Ectodermal cell (in vitro differentiated cells): Measurements from ENCODE around the gene LSR.

Source experiments
- H3K27ac ChIP-seq: 2 replicates; pipeline ENCODE4 v1.7.0; 2013; ENCODE audit warnings: mild to moderate bottlenecking, low read depth, low read length; ENCODE audit not compliant: insufficient read depth, poor library complexity, severe bottlenecking
- H3K27me3 ChIP-seq: 2 replicates; pipeline ENCODE4 v1.7.0; 2013; ENCODE audit warnings: mild to moderate bottlenecking, low read length; ENCODE audit not compliant: insufficient read depth, control insufficient read depth, poor library complexity, severe bottlenecking
- H3K36me3 ChIP-seq: one replicate; pipeline ENCODE4 v1.7.0; 2013; ENCODE audit warnings: low read length; ENCODE audit not compliant: control insufficient read depth, insufficient read depth
- H3K4me1 ChIP-seq: one replicate; pipeline ENCODE4 v1.7.0; 2013; ENCODE audit warnings: low read length; ENCODE audit not compliant: control insufficient read depth, insufficient read depth
- H3K4me3 ChIP-seq: 2 replicates; pipeline ENCODE4 v1.7.0; 2013; ENCODE audit warnings: low read depth, low read length, control low read depth; ENCODE audit not compliant: insufficient read depth
- H3K9me3 ChIP-seq: 2 replicates; pipeline ENCODE4 v1.7.0; 2013; ENCODE audit warnings: mild to moderate bottlenecking, low read length, moderate library complexity; ENCODE audit not compliant: control insufficient read depth
- WGBS, 2 experiments: methylation state at CpG; one replicate each; pipeline ENCODE4 v1.1.7; 2013; ENCODE audit warnings: missing lambda C conversion rate in 2 of 2; 5-methylcytosine and 5-hydroxymethylcytosine counted together

The LSR gene

DNA sequence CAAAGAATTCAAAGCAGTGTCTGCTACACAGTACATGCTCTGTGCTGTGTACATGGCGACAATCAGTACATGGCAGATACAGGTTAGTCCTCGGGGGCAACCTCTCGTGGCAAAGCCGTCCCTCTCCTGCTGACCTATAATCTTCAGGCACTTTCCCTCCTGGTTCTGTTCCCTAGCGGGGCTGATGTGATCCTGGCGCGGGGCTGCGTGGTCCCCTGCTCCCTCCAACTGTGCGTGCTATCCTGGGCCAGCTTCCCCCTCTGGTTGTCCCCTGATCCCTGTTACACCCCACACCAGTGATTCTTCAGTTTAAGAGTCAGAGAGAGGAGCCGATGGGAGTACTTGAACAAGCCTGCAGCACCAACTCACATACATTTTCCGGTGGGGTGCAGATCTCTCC is 55.2 kb downstream of the LSR start:
- WGBS, 2 experiments, result 79 to 85% methylated on average over 11 of the region's 11 CpGs
- no peaks in the 10 kb centered on the region for H3K4me1 ChIP-seq
- H3K36me3 ChIP-seq, result no peaks in the 10 kb centered on the region
- no peak overlapping the region for H3K4me3 ChIP-seq
- H3K27ac ChIP-seq, result no peak overlapping the region
- no peaks in the 10 kb centered on the region for H3K9me3 ChIP-seq
- H3K27me3 ChIP-seq, result no peaks in the 10 kb centered on the region

DNA sequence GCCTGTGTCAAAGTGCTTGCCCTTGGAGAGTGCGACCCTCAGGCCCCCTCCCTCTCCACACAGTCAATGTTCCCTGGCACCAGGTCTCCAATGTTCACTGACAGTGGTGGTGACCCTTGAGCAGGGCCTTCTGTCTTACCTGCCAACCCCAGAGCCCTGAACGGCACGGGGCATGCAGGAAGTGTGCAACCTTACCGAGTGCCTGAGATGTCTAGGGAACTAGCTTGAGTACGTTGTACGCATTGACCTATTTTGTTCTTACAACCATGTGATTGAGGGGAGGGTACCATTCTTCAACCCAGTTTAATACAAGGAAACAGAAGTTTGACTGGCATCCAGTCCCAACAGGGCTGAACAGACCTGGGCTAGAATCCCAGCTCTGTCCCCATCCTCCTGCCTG is 56.4 kb downstream of the LSR start:
- no peak overlapping the region for H3K27ac ChIP-seq
- WGBS, 2 experiments, result 92 to 93% methylated on average over 6 of the region's 6 CpGs
- no peaks in the 10 kb centered on the region for H3K36me3 ChIP-seq
- no peaks in the 10 kb centered on the region for H3K9me3 ChIP-seq
- no peak overlapping the region for H3K4me3 ChIP-seq
- no peaks in the 10 kb centered on the region for H3K4me1 ChIP-seq
- H3K27me3 ChIP-seq, result no peaks in the 10 kb centered on the region

DNA sequence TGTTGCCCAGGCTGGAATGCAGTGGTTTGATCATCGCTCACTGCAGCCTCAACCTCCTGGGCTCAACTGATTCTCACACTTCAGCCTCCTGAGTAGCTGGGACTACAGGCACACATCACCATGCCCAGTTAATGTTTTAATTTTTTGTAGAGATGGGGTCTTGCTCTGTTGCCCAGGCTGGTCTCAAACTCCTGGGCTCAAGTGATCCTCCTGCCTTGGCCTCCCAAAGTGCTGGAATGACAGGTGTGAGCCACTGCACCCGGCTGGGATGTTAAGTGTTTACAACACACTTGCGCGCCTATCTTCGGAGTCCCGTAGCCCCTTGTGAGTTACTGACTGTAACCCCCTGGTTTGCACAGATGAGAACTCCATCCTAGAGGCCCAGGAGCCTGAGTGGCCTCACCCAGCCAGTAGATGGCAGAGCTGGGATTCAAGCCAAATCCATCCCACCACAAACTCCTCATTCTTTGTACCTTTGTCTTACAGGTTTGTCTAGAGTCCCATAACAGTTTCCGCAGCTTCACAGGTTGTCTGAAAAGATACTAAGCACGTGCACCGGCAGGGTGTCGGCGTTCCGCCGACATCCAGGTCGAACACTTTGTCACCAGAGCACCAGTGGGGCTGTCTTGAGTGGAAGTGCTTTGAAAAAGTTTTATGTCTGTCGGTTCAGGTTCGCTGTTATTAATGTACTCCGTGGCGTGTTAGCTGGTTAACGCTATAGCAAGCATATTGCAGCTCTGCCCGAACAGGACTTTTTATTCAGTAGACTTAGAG is 57.9 kb downstream of the LSR start:
- WGBS, 2 experiments, result 91% methylated on average over 20 of the region's 20 CpGs
- H3K4me1 ChIP-seq, result no peaks in the 10 kb centered on the region

DNA sequence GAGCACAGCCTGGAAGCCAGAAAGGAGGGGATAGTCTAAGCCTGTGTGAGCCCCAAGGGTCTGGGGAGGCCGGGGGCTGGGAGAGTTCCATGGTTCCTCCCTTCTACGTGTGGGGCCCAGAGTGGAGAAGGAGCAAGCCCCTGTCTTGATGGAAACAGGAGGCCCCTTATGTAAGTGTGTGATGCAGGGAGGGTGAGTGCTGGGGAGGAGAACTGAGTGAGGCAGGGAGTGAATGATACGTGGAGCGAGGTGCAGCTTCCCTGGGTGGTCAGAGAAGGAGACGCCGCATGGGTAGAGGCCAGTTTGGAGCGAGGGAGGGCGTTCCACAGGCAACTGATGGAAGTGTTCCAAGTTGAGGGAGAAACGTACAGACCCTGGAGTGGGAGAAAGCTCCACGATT is 59.1 kb downstream of the LSR start:
- Histone ChIP-seq H3K4me1 (no peaks in the 10 kb centered on the region), H3K9me3 (no peaks in the 10 kb centered on the region), H3K27ac (no peak overlapping the region), H3K27me3 (no peaks in the 10 kb centered on the region), H3K36me3 (no peaks in the 10 kb centered on the region), H3K4me3 (no peak overlapping the region)
- 85 to 88% methylated on average over 10 of the region's 10 CpGs for WGBS, 2 experiments

More for the DNA sequence above, 57.9 kb downstream of the LSR start:
- H3K36me3 ChIP-seq, result no peaks in the 10 kb centered on the region
- no peak overlapping the region for H3K4me3 ChIP-seq
- no peak overlapping the region for H3K27ac ChIP-seq
- no peaks in the 10 kb centered on the region for H3K9me3 ChIP-seq
- no peaks in the 10 kb centered on the region for H3K27me3 ChIP-seq

DNA sequence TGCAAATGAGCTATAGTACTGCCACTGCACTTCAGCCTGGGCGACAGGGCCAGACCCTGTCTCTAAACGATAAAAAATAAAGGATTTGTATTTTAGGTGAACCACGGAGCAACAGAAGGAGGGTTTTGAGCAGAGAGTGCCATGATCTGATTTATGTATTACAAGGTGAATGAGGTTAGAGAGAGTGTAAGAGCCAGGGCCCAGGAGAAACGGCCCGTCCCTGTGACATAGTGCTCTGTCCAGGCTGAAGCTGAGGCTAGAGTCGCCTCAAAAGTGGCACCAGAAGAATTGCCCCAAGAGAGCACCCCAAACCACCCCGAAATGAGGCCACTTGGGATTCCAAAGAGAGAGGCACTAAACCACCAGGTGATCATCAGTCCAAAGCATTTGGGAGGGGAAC is 60.1 kb downstream of the LSR start:
- Histone ChIP-seq H3K27ac (no peak overlapping the region), H3K4me3 (no peak overlapping the region), H3K27me3 (no peaks in the 10 kb centered on the region), H3K4me1 (no peaks in the 10 kb centered on the region), H3K9me3 (no peaks in the 10 kb centered on the region), H3K36me3 (no peaks in the 10 kb centered on the region)
- 78 to 79% methylated on average over 7 of the region's 7 CpGs for WGBS, 2 experiments

DNA sequence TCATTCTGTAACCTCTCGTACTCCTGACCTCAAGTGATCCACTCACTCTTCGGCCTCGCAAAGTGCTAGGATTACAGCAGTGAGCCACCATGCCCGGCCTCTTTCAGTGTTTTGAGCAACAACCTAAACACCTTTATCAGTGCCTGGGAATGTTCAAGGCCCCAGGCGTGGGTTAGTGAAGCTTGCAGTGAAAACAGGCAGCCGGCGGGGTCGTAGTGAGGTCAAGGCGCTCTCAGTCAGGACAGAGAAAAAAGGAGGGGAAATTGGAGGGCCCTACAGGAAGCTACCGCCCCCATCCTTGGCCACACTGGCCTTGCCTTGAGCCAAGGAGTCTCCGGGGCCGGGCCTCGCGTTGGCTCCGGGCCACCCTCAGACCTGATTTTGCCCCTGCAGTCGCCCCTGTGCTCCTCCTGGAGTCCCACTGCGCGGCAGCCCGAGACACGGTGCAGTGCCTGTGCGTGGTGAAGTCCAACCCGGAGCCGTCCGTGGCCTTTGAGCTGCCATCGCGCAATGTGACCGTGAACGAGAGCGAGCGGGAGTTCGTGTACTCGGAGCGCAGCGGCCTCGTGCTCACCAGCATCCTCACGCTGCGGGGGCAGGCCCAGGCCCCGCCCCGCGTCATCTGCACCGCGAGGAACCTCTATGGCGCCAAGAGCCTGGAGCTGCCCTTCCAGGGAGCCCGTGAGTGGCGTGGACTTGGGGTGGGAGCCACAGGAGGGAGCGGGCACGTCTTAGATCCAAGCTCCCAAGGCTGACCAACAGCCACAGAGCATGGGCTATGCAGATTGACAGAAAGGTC is 60.9 kb downstream of the LSR start:
- no peaks in the 10 kb centered on the region for H3K27me3 ChIP-seq
- H3K4me3 ChIP-seq, result no peak overlapping the region
- H3K9me3 ChIP-seq, result no peaks in the 10 kb centered on the region
- H3K27ac ChIP-seq, result no peak overlapping the region
- no peaks in the 10 kb centered on the region for H3K36me3 ChIP-seq
- H3K4me1 ChIP-seq, result no peaks in the 10 kb centered on the region
- WGBS, 2 experiments, result 90 to 92% methylated on average over 47 of the region's 47 CpGs

DNA sequence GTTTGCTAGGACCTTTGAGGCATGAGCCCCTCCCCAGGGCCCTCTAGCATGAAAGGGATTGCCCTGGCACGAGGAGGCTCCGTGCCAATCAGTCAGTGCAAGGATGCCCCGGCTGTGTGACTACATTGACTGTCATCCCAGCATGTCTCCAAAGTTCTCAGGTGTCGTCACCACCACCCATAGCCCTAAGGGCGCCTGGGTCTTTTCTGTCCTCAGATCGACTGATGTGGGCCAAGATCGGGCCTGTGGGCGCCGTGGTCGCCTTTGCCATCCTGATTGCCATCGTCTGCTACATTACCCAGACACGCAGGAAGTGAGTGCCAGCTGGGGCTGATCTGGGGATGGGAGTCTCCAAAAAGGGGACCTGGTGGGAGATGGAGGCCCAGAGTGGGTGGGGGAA is 61.5 kb downstream of the LSR start:
- no peak overlapping the region for H3K4me3 ChIP-seq
- no peaks in the 10 kb centered on the region for H3K9me3 ChIP-seq
- no peaks in the 10 kb centered on the region for H3K27me3 ChIP-seq
- WGBS, 2 experiments, result 93 to 95% methylated on average over 12 of the region's 12 CpGs
- H3K27ac ChIP-seq, result no peak overlapping the region
- H3K4me1 ChIP-seq, result no peaks in the 10 kb centered on the region
- no peaks in the 10 kb centered on the region for H3K36me3 ChIP-seq

DNA sequence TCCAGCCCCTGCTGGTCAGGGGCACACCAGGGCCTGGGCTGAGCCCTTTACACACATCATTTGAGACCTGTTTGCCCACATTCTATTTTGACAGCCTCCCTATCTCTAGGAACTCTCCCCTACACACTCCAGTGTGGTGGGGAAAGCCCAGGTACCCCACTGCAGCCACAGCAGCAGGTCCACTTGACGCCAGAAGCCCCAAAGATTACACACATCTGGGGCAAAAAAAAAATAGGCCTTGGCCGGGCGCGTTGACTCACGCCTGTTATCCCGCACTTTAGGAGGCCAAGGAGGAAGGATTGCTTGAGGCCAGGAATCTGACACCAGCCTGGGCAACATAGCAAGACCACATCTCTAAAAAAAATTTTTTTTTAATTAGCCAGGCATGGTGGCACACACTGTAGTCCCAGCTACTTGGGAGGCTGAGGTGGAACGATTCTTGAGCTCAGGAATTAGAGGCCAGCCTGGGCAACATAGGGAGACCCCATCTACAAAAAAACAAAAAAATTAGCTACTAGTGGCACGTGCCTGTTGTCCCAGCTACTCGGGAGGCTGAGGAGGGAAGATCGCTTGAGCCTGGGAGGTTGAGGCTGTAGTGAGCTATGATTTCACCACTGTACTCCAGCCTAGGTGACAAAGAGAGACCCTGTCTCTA is 62.1 kb downstream of the LSR start:
- no peaks in the 10 kb centered on the region for H3K27me3 ChIP-seq
- H3K27ac ChIP-seq, result no peak overlapping the region
- H3K9me3 ChIP-seq, result no peaks in the 10 kb centered on the region
- 92 to 93% methylated on average over 10 of the region's 10 CpGs for WGBS, 2 experiments
- H3K36me3 ChIP-seq, result no peaks in the 10 kb centered on the region
- H3K4me3 ChIP-seq, result no peak overlapping the region
- H3K4me1 ChIP-seq, result no peaks in the 10 kb centered on the region

DNA sequence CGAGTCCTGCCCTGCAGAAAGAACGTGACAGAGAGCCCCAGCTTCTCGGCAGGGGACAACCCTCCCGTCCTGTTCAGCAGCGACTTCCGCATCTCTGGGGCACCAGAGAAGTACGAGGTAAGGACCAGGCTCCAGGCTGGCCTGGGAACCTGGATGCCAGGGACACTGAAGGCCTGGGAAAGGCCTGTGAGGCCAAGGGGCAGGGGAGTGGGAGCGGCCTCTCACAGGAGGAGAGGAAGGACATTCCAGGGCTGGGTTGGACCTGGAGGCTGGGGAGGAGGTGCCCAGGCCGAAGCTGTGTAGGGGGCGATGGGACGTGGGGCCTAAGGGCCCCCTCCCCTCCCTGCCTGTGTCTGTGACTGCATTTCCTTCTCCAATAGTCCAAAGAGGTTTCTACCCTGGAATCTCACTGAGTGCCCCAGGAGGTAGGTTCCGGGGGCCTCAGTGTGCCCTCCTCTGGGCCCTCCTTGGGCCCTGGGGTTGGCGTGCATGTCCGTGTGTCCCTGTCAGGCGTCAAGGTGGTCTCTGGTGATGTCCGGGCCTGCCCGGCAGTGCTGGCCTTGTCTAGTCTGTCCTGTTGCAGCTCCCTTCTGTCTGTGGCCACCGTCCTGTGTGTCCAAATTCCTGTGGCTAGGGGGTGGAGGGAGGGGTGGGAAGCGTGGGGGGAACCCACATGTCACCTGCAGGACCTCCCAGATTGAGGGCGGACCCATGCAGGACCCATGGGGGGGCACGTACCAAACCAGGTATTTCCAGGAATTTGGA is 63.3 kb downstream of the LSR start:
- H3K27me3 ChIP-seq, result no peaks in the 10 kb centered on the region
- 85 to 86% methylated on average over 21 of the region's 21 CpGs for WGBS, 2 experiments
- H3K4me3 ChIP-seq, result no peak overlapping the region
- no peaks in the 10 kb centered on the region for H3K9me3 ChIP-seq
- no peaks in the 10 kb centered on the region for H3K36me3 ChIP-seq
- H3K4me1 ChIP-seq, result no peaks in the 10 kb centered on the region
- H3K27ac ChIP-seq, result no peak overlapping the region
